Neural cell (in vitro differentiated cells): Measurements from ENCODE around the gene CXCL5. TPM values are rescaled to one million over a fixed set of nuclear protein-coding genes. Genes with fewer than 3 reads are reported as not detected.

Experiments used
- H2AFZ ChIP-seq: fragments of 200-600, 300-800 bp; sonication (generic), shearing (Covaris generic); 2 replicates; pipeline ENCODE4 v1.6.0; 2014; ENCODE audit warnings: low read depth, mild to moderate bottlenecking, antibody characterized with exemption, low read length, moderate library complexity
- H3F3A ChIP-seq: fragments of 200-600 bp; shearing (Covaris generic); 2 replicates; pipeline ENCODE4 v1.6.1; 2016; ENCODE audit warnings: mild to moderate bottlenecking, moderate library complexity, mixed read lengths, antibody characterized with exemption, low read length; ENCODE audit not compliant: insufficient read depth, poor library complexity, severe bottlenecking
- H3K27ac ChIP-seq: fragments of 200-600, 300-800 bp; sonication (generic), shearing (Covaris generic); 2 replicates; pipeline ENCODE4 v1.5.1; 2014; ENCODE audit warnings: mild to moderate bottlenecking, low read length, moderate library complexity
- H3K27me3 ChIP-seq: fragments of 300-800, 200-600 bp; sonication (generic), shearing (Covaris generic); 2 replicates; pipeline ENCODE4 v1.6.0; 2014; ENCODE audit warnings: mild to moderate bottlenecking, low read depth, low read length, moderate library complexity; ENCODE audit not compliant: insufficient read depth
- H3K36me3 ChIP-seq: fragments of 300-800, 200-600 bp; sonication (generic), shearing (Covaris generic); 2 replicates; pipeline ENCODE4 v1.5.1; 2014; ENCODE audit warnings: mild to moderate bottlenecking, antibody characterized with exemption, low read length, moderate library complexity; ENCODE audit not compliant: insufficient read depth
- H3K4me2 ChIP-seq: fragments of 300-800, 200-600 bp; sonication (generic), shearing (Covaris generic); 2 replicates; pipeline ENCODE4 v1.6.0; 2014; ENCODE audit warnings: mild to moderate bottlenecking, low read length
- H3K4me3 ChIP-seq: fragments of 300-800, 200-600 bp; sonication (generic), shearing (Covaris generic); 2 replicates; pipeline ENCODE4 v1.5.1; 2014; ENCODE audit warnings: mild to moderate bottlenecking, low read length, moderate library complexity
- H3K79me2 ChIP-seq: fragments of 200-600 bp; shearing (Covaris generic); replicated peaks from 2 replicates; pipeline ENCODE4 v1.6.0; 2014; ENCODE audit warnings: mild to moderate bottlenecking, low read length, moderate library complexity; ENCODE audit not compliant: insufficient read depth
- H3K9ac ChIP-seq: fragments of 300-800, 200-600 bp; sonication (generic), shearing (Covaris generic); 2 replicates; pipeline ENCODE4 v1.6.1; 2016; ENCODE audit warnings: mild to moderate bottlenecking, low read length, mixed read lengths
- H3K9me2 ChIP-seq: fragments of 200-600 bp; shearing (Covaris generic); 2 replicates; pipeline ENCODE4 v1.6.1; 2016; ENCODE audit warnings: mild to moderate bottlenecking, low read length, mixed read lengths; ENCODE audit not compliant: insufficient read depth
- H3K9me3 ChIP-seq: fragments of 200-600, 300-800 bp; sonication (generic), shearing (Covaris generic); 2 replicates; pipeline ENCODE4 v1.6.1; 2016; ENCODE audit warnings: mild to moderate bottlenecking, mixed run types, low read length, moderate library complexity, mixed read lengths
- H4K20me1 ChIP-seq: fragments of 200-600 bp; shearing (Covaris generic); 2 replicates; pipeline ENCODE4 v1.6.1; 2016; ENCODE audit warnings: mild to moderate bottlenecking, mixed run types; ENCODE audit not compliant: insufficient read depth
- CTCF ChIP-seq: fragments of 450-650 bp; IDR thresholded peaks from 2 replicates; pipeline ENCODE4 v1.5.1; 2014; ENCODE audit warnings: antibody characterized with exemption, mild to moderate bottlenecking, moderate library complexity; ENCODE audit not compliant: poor library complexity, severe bottlenecking
- EP300 ChIP-seq: fragments of 450-650 bp; conservative IDR thresholded peaks from 2 replicates; pipeline ENCODE4 v1.6.1; 2014; ENCODE audit warnings: antibody characterized with exemption, mild to moderate bottlenecking, moderate library complexity; ENCODE audit not compliant: poor library complexity, severe bottlenecking
- EZH2 ChIP-seq: fragments of 200-600, 300-800 bp; shearing (Covaris generic), sonication (generic); IDR thresholded peaks from 2 replicates; pipeline ENCODE4 v1.6.1; 2014; ENCODE audit warnings: antibody characterized with exemption, low read length, borderline replicate concordance, mild to moderate bottlenecking; ENCODE audit not compliant: insufficient read depth, poor library complexity, severe bottlenecking
- MXI1 ChIP-seq: fragments of 450-650 bp; conservative IDR thresholded peaks from 2 replicates; pipeline ENCODE4 v1.6.1; 2014; ENCODE audit warnings: antibody characterized with exemption, mild to moderate bottlenecking; ENCODE audit not compliant: poor library complexity, severe bottlenecking
- POLR2AphosphoS5 ChIP-seq: IDR thresholded peaks from 2 replicates; pipeline ENCODE4 v1.6.1; 2012
- RAD21 ChIP-seq: fragments of 450-650 bp; conservative IDR thresholded peaks from 2 replicates; pipeline ENCODE4 v1.6.1; 2014; ENCODE audit warnings: antibody characterized with exemption, mild to moderate bottlenecking, moderate library complexity
- REST ChIP-seq: IDR thresholded peaks from 2 replicates; pipeline ENCODE4 v1.6.1; 2012; ENCODE audit warnings: borderline replicate concordance
- SMC3 ChIP-seq: fragments of 450-650 bp; conservative IDR thresholded peaks from 2 replicates; pipeline ENCODE4 v1.6.1; 2014; ENCODE audit warnings: antibody characterized with exemption, mild to moderate bottlenecking, moderate library complexity; ENCODE audit not compliant: poor library complexity
- TAF1 ChIP-seq: IDR thresholded peaks from 2 replicates; pipeline ENCODE4 v1.6.1; 2012; ENCODE audit warnings: low read depth
- polyA plus RNA-seq: library from polyadenylated mRNA; depleted of rRNA; stranded (reverse); fragments of >200 nt; gene quantifications from 2 replicates; pipeline ENCODE4 v1.2.3, GENCODE V29; 2014

The CXCL5 gene
- polyA plus RNA-seq, 1 donor from 2014 or later = not detected

- H3K9me3 ChIP-seq = no peaks in the 10 kb centered on the region
- H3K9me2 ChIP-seq = no peaks in the 10 kb centered on the region
- no peak overlapping the region for H3K4me3 ChIP-seq
- no peak overlapping the region for H3K27ac ChIP-seq
- no peak overlapping the region for H2AFZ ChIP-seq
- H3K27me3 ChIP-seq = peaks cover 7% of the 10 kb centered on the region
- no peaks in the 10 kb centered on the region for H3K36me3 ChIP-seq
- H3K79me2 ChIP-seq = no peaks in the 10 kb centered on the region
- H3K4me2 ChIP-seq = no peak overlapping the region
- TF ChIP-seq POLR2AphosphoS5 (no peak), CTCF (no peak), REST (no peak), SMC3 (no peak), MXI1 (no peak), TAF1 (no peak), EP300 (no peak), EZH2 (no peak), RAD21 (no peak)
- no peaks in the 10 kb centered on the region for H4K20me1 ChIP-seq
- H3F3A ChIP-seq = no peaks in the 10 kb centered on the region
- H3K9ac ChIP-seq = no peak overlapping the region
Measured at GRCh38 chr4:74044677-74045076, 46.2 kb upstream of the CXCL5 start.

DNA sequence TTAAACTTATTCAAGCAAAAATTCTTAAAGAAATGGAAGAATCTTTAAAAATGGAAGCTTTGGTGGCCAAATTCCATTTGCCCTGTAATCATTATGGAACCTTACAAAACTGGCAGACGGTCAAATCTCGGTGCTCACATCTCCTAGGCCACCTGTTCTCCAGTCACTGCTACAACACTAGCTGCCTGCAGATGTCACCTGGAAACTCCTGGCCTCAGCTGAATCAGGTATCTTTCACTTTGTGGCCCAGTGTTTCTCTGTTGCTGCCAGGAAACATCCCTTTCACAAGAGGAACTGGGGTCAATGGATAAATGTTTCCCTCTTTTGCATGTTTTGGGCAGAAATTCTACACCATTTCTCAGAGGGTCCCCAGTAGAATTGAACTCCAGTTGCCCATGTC is 44.2 kb upstream of the CXCL5 start:
- Histone ChIP-seq H3K27ac (no peak overlapping the region), H3K36me3 (no peaks in the 10 kb centered on the region), H3K79me2 (no peaks in the 10 kb centered on the region), H4K20me1 (no peaks in the 10 kb centered on the region), H2AFZ (no peak overlapping the region), H3K27me3 (peaks cover 25% of the 10 kb centered on the region), H3K9me2 (no peaks in the 10 kb centered on the region), H3F3A (no peaks in the 10 kb centered on the region), H3K9me3 (no peaks in the 10 kb centered on the region), H3K4me3 (no peak overlapping the region), H3K9ac (no peak overlapping the region), H3K4me2 (no peak overlapping the region)
- TF ChIP-seq EZH2 (no peak), SMC3 (no peak)

- H3K4me2 ChIP-seq = no peak overlapping the region
- no peak overlapping the region for H3K4me3 ChIP-seq
- no peak overlapping the region for H2AFZ ChIP-seq
- H3K9me2 ChIP-seq = no peaks in the 10 kb centered on the region
- no peak overlapping the region for H3K27ac ChIP-seq
- peaks cover 25% of the 10 kb centered on the region for H3K27me3 ChIP-seq
- no peaks in the 10 kb centered on the region for H3K36me3 ChIP-seq
- no peak overlapping the region for H3K9ac ChIP-seq
- H4K20me1 ChIP-seq = no peaks in the 10 kb centered on the region
- no peak for TF ChIP-seq MXI1
- TF ChIP-seq SMC3 = no peak
- no peak for TF ChIP-seq EZH2
- TF ChIP-seq REST = no peak
- no peak for TF ChIP-seq EP300
- TF ChIP-seq TAF1 = no peak
- no peak for TF ChIP-seq POLR2AphosphoS5
- TF ChIP-seq RAD21 = no peak
- no peak for TF ChIP-seq CTCF
- H3K9me3 ChIP-seq = no peaks in the 10 kb centered on the region
- no peaks in the 10 kb centered on the region for H3K79me2 ChIP-seq
- no peaks in the 10 kb centered on the region for H3F3A ChIP-seq
Measured at GRCh38 chr4:74041418-74041817, 42.9 kb upstream of the CXCL5 start.
